Measurements from ENCODE around the gene PTPRT. TPM values are rescaled to one million over a fixed set of nuclear protein-coding genes. Genes with fewer than 3 reads are reported as not detected.
A peak's percentile ranks its signal among the peaks of the same experiment; 100 is the strongest.

The PTPRT gene
- total and polyA plus RNA-seq, 12 donors, result 0.05 to 0.34 (median 0.16) TPM; not detected in 1

DNA sequence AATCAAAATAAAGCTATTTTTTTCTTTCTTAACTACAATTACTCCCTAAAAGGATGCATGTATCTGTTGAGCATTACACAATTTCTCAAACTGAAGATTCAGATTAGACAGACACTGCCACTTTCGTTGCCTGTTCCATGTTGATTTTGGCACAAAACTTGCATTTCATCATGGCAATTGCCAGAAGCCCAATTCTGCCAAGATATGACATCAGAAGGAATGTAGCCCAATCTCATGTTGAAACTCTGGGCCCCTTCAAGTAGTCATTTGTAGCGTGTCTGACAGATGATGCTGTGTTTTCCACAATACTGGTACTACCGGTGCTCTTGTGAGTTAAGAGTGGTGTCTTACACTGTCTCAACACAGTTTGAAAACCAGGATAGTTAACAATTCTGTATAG is 705.4 kb downstream of the PTPRT start:
- Histone ChIP-seq H3K36me3 (replicated peaks in 1 of 2) (no peaks in the 10 kb centered on the region), H3K4me3 (no peak overlapping the region), H3K27me3 (no peaks in the 10 kb centered on the region), H3K9me3 (replicated peaks in 1 of 3) (no peaks in the 10 kb centered on the region), H3K27ac (peak overlapping the region in 1 of 5 donors; percentile 60), H3K4me1 (replicated peaks in 1 of 2) (no peaks in the 10 kb centered on the region)
- intact Hi-C loops (cut with DNase I), result no loop called here
- DNase-seq, result peak in 5 of 7 donors; percentile 10 to 57 (median 22)
- TF ChIP-seq, protein P1, sequence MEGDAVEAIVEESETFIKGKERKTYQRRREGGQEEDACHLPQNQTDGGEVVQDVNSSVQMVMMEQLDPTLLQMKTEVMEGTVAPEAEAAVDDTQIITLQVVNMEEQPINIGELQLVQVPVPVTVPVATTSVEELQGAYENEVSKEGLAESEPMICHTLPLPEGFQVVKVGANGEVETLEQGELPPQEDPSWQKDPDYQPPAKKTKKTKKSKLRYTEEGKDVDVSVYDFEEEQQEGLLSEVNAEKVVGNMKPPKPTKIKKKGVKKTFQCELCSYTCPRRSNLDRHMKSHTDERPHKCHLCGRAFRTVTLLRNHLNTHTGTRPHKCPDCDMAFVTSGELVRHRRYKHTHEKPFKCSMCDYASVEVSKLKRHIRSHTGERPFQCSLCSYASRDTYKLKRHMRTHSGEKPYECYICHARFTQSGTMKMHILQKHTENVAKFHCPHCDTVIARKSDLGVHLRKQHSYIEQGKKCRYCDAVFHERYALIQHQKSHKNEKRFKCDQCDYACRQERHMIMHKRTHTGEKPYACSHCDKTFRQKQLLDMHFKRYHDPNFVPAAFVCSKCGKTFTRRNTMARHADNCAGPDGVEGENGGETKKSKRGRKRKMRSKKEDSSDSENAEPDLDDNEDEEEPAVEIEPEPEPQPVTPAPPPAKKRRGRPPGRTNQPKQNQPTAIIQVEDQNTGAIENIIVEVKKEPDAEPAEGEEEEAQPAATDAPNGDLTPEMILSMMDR (IDR thresholded peaks at IDR 0.05), result no peak
- no peak for TF ChIP-seq POLR2A (IDR thresholded peaks at IDR 0.05)
- 42 to 59% (median 49%) methylated on average over 3 of the region's 3 CpGs for WGBS, 4 donors

DNA sequence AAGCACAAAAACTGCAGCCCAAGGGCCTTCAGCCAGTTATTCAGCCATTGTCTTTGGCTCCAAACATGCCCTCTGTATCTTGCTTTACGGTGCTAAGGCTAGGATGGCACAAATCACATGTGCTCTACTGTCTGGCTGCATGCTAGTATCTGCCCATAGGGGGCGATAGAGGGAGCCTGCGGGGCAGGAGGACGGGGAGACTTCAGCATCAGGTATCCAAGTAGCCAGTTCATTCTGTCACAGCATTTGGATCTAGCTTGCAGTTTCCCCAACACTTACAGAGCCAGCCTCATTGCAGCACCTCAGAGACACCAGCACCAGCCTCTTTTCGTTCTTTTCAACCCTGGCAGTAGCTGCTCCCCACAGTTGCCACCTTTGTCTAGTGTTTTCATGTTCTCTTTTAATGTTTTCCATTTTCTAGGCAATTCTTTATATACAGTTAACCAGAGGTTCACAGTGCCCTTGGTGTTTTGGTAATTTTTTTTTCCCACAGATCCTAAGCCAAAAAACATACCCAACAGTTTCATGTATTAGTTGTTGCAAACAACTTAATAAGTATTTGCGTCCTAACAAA is 705.9 kb downstream of the PTPRT start:
- H3K27me3 ChIP-seq, result no peaks in the 10 kb centered on the region
- 33 to 50% (median 41%) methylated on average over 5 to 6 of the region's 6 CpGs for WGBS, 4 donors
- H3K36me3 ChIP-seq (replicated peaks in 1 of 2), result no peaks in the 10 kb centered on the region
- DNase-seq, result peak in 3 of 7 donors; percentile 15 to 37 (median 20)
- TF ChIP-seq, protein P1 (IDR thresholded peaks at IDR 0.05), result peak in 2 of 6 experiments; percentile 32 to 33
- TF ChIP-seq POLR2A (IDR thresholded peaks at IDR 0.05), result no peak
- H3K9me3 ChIP-seq (replicated peaks in 1 of 3), result no peaks in the 10 kb centered on the region
- H3K27ac ChIP-seq, result no peak overlapping the region
- intact Hi-C loops (cut with DNase I), result no loop called here
- no peak overlapping the region for H3K4me3 ChIP-seq
- no peaks in the 10 kb centered on the region for H3K4me1 ChIP-seq (replicated peaks in 1 of 2)

DNA sequence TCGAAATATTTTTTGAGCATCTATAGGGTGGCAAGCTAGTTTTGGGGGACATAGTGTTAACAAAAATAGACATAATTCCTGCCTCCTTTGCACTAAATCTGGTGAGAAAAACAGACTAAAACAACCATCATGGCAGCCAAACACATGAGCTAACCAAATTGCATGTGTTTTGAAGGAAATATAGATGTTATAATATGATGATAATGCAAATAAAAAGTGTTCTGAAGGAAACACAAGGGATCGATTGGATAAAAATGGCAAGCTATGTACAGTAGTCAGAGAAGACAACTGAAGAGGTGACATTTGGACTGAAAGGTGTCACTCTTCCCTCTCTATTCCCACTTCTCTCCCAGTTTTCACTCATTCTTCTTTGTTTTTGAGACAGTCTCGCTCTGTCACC is 706.9 kb downstream of the PTPRT start:
- no peak for DNase-seq
- 83 to 91% (median 84%) methylated on average over 3 of the region's 3 CpGs for WGBS, 4 donors
- no peaks in the 10 kb centered on the region for H3K27me3 ChIP-seq
- no peaks in the 10 kb centered on the region for H3K9me3 ChIP-seq (replicated peaks in 1 of 3)
- H3K27ac ChIP-seq, result no peak overlapping the region
- TF ChIP-seq, protein P1 (IDR thresholded peaks at IDR 0.05), result no peak
- no peak for TF ChIP-seq POLR2A (IDR thresholded peaks at IDR 0.05)
- H3K4me1 ChIP-seq (replicated peaks in 1 of 2), result no peaks in the 10 kb centered on the region
- no peaks in the 10 kb centered on the region for H3K36me3 ChIP-seq (replicated peaks in 1 of 2)
- intact Hi-C loops (cut with DNase I), result no loop called here
- H3K4me3 ChIP-seq, result no peak overlapping the region

DNA sequence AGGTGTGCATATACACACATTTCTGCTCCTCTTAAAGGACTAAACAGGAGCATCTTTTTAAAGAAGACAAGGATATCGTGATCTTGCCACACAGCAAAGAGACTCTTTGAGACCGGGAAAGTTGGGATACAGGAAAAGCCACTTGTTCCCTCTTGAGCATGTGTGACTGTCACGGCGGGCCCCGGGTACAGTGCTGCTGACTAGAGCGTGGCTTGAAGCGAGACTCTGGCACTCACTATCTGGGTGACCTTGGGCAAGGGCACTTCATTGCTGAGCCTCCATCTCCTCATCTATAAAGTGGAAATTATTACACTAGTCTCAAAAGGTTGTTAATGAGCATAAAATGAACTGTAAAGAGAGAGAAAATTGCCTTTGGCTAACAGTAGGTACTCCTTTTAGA is 713.9 kb downstream of the PTPRT start:
- 85 to 100% (median 91%) methylated on average over 7 of the region's 7 CpGs for WGBS, 4 donors
- no peak overlapping the region for H3K4me3 ChIP-seq
- H3K27ac ChIP-seq, result no peak overlapping the region
- no peaks in the 10 kb centered on the region for H3K27me3 ChIP-seq
- no peaks in the 10 kb centered on the region for H3K9me3 ChIP-seq (replicated peaks in 1 of 3)
- H3K4me1 ChIP-seq (replicated peaks in 1 of 2), result no peaks in the 10 kb centered on the region
- no peak for DNase-seq
- TF ChIP-seq, protein P1 (IDR thresholded peaks at IDR 0.05), result no peak
- TF ChIP-seq POLR2A (IDR thresholded peaks at IDR 0.05), result no peak
- intact Hi-C loops (cut with DNase I), result no loop called here
- H3K36me3 ChIP-seq (replicated peaks in 1 of 2), result no peaks in the 10 kb centered on the region
